Right atrium auricular region (tissue), 2 donors: ENCODE data around the gene RACK1. TPM values are rescaled to one million over a fixed set of nuclear protein-coding genes. Genes with fewer than 3 reads are reported as not detected.

Source experiments
- DNase-seq: peaks from one replicate; pipeline ENCODE4 v3.0.0-alpha.2; 2019; ENCODE audit warnings: low spot score
- H3K27ac ChIP-seq, 2 donors: fragments of 200-600 bp; sonication (generic); 1 replicate in 1 of 2; 2 replicates in 1 of 2; pipeline ENCODE4 v1.5.1; 2016 to 2019
- H3K27me3 ChIP-seq, 2 donors: fragments of 200-600 bp; sonication (generic); one replicate each; pipeline versions ENCODE4 v1.5.1 to v1.6.0; 2017 to 2019
- H3K36me3 ChIP-seq: fragments of 200-600 bp; sonication (generic); one replicate; pipeline ENCODE4 v1.5.1; 2016
- H3K4me1 ChIP-seq, 2 donors: fragments of 200-600 bp; sonication (generic); one replicate each; pipeline versions ENCODE4 v1.5.1 to v1.6.0; 2017 to 2019
- H3K4me3 ChIP-seq, 2 donors: fragments of 200-600 bp; sonication (generic); 1 replicate in 1 of 2; 2 replicates in 1 of 2; pipeline ENCODE4 v1.5.1; 2017 to 2019; ENCODE audit warnings: mild to moderate bottlenecking in 1 of 2, moderate library complexity in 1 of 2
- H3K9me3 ChIP-seq, 2 donors: fragments of 200-600 bp; sonication (generic); one replicate each; pipeline ENCODE4 v1.5.1; 2019
- CTCF ChIP-seq, 2 donors: fragments of 200-600 bp; sonication (generic); IDR thresholded peaks; one replicate each; pipeline ENCODE4 v1.5.1; 2019; ENCODE audit warnings: antibody characterized with exemption in 2 of 2
- total RNA-seq, 2 donors: library from RNA; depleted of rRNA; stranded (reverse); fragments of >200 nt; gene quantifications; one replicate each; pipeline ENCODE4 v1.1.0, GENCODE V29; 2016

Gene RACK1
- total RNA-seq, 2 donors from 2014 or later, result 1,155 to 1,413 TPM

DNA sequence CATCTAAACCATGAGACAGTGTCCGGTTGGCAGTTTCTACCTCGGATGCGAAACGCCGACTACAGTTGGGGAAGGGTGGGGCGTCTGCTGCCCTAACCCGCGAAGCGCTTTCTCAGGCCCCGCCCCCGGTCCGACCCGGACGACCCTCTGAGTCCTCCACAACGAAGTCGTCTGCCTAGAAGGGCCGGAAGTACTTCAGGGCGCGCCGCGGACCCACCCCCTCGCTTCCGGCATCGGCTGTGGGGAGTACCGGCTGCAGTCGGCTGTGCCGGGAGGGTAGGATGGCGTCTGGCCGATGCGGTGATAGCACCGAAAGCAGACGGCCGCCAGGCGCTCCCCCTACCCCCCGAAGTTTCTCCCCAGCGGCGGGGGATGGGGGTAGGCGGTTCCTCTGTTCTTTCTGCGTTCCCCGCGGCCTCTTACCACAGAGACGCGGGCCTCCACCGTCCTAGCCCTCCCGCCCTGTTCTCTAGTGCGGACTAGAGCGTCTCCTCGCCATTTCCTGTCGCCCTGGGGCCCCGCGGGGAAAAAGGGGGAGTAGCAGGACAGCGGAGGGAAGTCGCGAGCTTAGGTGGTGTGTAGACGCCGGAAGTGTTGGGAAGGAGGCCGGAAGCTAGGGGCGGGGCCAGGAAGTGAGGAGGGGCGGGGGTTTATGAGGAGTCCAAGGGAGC is 20.5 kb downstream of the RACK1 start, which contains the start of gene TRIM41:
TRIM41 (plus strand) TSS at position 224 of the 671 bp plus-strand sequence. CDS start 719 bp downstream, outside the sequence.
- H3K27ac ChIP-seq, result peak within 1 kb of the TSS; percentile 96 to 99
- peaks cover 0 to 17% of the 10 kb centered on the region in 2 donors for H3K4me1 ChIP-seq

DNA sequence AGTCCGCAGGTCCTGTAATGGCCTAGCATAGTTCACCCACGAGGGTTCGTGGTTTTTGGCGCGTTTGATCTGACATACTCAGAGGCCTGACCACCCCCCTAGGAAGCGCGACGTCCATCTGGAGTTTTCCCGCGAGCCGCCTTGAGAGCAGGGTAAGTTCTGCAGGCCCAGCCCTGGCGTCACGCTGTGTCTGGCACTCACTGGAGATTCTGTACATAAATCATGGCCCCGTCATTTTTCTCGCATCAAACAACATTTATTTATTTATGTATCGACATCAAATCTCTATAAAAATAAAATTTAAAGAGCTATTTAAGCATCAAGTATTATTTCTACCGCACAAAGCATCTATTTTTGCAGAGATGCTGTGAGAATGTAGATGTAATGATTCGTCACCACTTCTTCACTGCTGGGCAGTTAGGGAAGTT is 21.1 kb downstream of the RACK1 start:
- Histone ChIP-seq H3K4me1 (peaks cover 0 to 21% of the 10 kb centered on the region in 2 donors), H3K9me3 (no peaks in the 10 kb centered on the region), H3K27me3 (no peaks in the 10 kb centered on the region), H3K36me3 (peaks cover 7% of the 10 kb centered on the region), H3K27ac (peak overlapping the region; percentile 96 to 99), H3K4me3 (peak overlapping the region; percentile 61 to 87)
- TF ChIP-seq CTCF (IDR thresholded peaks at IDR 0.05), result no peak
- no peak for DNase-seq

More for the DNA sequence above, 20.5 kb downstream of the RACK1 start, which contains the start of gene TRIM41:
- peak within 1 kb of the TSS; percentile 61 to 87 for H3K4me3 ChIP-seq
- peaks cover 7% of the 10 kb centered on the region for H3K36me3 ChIP-seq
- no peak for TF ChIP-seq CTCF (IDR thresholded peaks at IDR 0.05)
- H3K9me3 ChIP-seq, result no peaks in the 10 kb centered on the region
- peak; percentile 98 for DNase-seq
- H3K27me3 ChIP-seq, result no peaks in the 10 kb centered on the region

- Histone ChIP-seq H3K4me1 (peaks cover 0 to 27% of the 10 kb centered on the region in 2 donors), H3K27ac (peak overlapping the region; percentile 96 to 99), H3K9me3 (no peaks in the 10 kb centered on the region), H3K27me3 (no peaks in the 10 kb centered on the region), H3K36me3 (peaks cover 3% of the 10 kb centered on the region), H3K4me3 (peak overlapping the region; percentile 61 to 87)
- TF ChIP-seq CTCF (IDR thresholded peaks at IDR 0.05), result no peak
- peak; percentile 99 for DNase-seq
These were observed 21.7 kb downstream of the RACK1 start for GRCh38 chr5:181221792-181222629.

DNA sequence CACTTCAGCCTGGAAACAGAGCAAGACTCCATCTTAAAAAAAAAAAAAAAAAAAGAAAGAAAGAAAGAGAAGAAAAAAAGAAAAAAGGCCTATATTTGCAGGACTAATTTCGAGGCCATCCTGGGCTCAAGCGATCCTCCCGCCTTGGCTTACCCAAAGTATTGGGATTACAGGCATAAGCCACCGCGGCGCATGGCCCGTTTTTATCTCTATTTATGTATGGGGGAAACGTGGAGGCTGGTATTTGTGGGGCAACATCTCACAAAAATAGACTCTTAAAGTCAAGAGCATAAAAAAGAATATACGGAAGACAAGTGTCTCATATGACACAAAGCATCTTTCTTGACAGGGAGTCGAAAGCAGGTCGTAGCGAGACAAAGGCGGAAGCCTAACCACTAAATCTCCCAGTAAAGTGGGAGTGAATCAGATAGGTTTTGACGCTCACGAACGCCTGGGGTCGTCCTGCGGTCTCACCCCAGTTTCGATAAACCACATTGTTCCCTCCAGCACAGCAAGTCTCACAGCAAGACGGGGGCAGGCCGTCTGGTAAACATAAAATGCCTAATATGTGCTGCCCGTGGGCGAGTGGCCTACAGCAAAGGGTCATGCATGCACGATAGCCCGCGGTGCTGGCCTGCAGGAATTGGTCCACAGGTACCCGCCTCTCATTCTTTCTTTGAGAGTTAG is 22.5 kb downstream of the RACK1 start:
- no peak for TF ChIP-seq CTCF (IDR thresholded peaks at IDR 0.05)
- Histone ChIP-seq H3K36me3 (no peaks in the 10 kb centered on the region), H3K9me3 (no peaks in the 10 kb centered on the region), H3K4me1 (peaks cover 0 to 35% of the 10 kb centered on the region in 2 donors), H3K4me3 (peak overlapping the region in 1 of 2 donors; percentile 61), H3K27me3 (no peaks in the 10 kb centered on the region), H3K27ac (peak overlapping the region; percentile 96 to 99)
- no peak for DNase-seq

GRCh38 chr5:181220178-181220515 is 23.6 kb downstream of the RACK1 start:
- Histone ChIP-seq H3K4me3 (no peak overlapping the region), H3K36me3 (no peaks in the 10 kb centered on the region), H3K4me1 (peaks cover 0 to 37% of the 10 kb centered on the region in 2 donors), H3K9me3 (no peaks in the 10 kb centered on the region), H3K27ac (no peak overlapping the region), H3K27me3 (no peaks in the 10 kb centered on the region)
- no peak for TF ChIP-seq CTCF (IDR thresholded peaks at IDR 0.05)
- no peak for DNase-seq
